GM23338 (cell line): ENCODE results near the gene LRRC19. TPM values are rescaled to one million over a fixed set of nuclear protein-coding genes. Genes with fewer than 3 reads are reported as not detected.

ENCODE experiments used
- ATAC-seq: fragments of 200-7000 bp; cut with Tn5 transposase; 3 replicates; pipeline ENCODE4 v1.9.1; 2020
- DNase-seq: peaks from one replicate; pipeline ENCODE4 v3.0.0-alpha.2; 2015; ENCODE audit warnings: low spot score
- H2AFZ ChIP-seq: fragments of 200-600 bp; sonication (generic); 2 replicates; pipeline ENCODE4 v1.8.0; 2016; ENCODE audit warnings: antibody characterized with exemption, mild to moderate bottlenecking, moderate library complexity
- H3F3A ChIP-seq: fragments of 200-600 bp; sonication (generic); replicated peaks from 2 replicates; pipeline ENCODE4 v1.8.0; 2017; ENCODE audit warnings: antibody characterized with exemption, mixed run types, low read depth
- H3K27ac ChIP-seq: fragments of 200-600 bp; sonication (generic); 2 replicates; pipeline ENCODE4 v1.6.1; 2016; ENCODE audit warnings: low read depth
- H3K27me3 ChIP-seq: fragments of 200-600 bp; sonication (generic); 2 replicates; pipeline ENCODE4 v1.8.0; 2016; ENCODE audit warnings: mild to moderate bottlenecking, mixed run types, moderate library complexity; ENCODE audit not compliant: insufficient read depth
- H3K36me3 ChIP-seq: fragments of 200-600 bp; sonication (generic); 2 replicates; pipeline ENCODE4 v1.8.0; 2016; ENCODE audit warnings: mild to moderate bottlenecking; ENCODE audit not compliant: insufficient read depth
- H3K4me1 ChIP-seq: fragments of 200-600 bp; sonication (generic); 2 replicates; pipeline ENCODE4 v1.8.0; 2016; ENCODE audit warnings: mild to moderate bottlenecking, moderate library complexity; ENCODE audit not compliant: insufficient read depth
- H3K4me2 ChIP-seq: fragments of 200-600 bp; sonication (generic); 2 replicates; pipeline ENCODE4 v1.7.1; 2017; ENCODE audit warnings: mixed run types
- H3K4me3 ChIP-seq: fragments of 200-600 bp; sonication (generic); 2 replicates; pipeline ENCODE4 v1.6.1; 2016; ENCODE audit warnings: mixed run types
- H3K79me2 ChIP-seq: fragments of 200-600 bp; sonication (generic); replicated peaks from 2 replicates; pipeline ENCODE4 v1.8.0; 2017; ENCODE audit warnings: mild to moderate bottlenecking; ENCODE audit not compliant: insufficient read depth
- H3K9me2 ChIP-seq: fragments of 200-600 bp; sonication (generic); 2 replicates; pipeline ENCODE4 v1.8.0; 2017; ENCODE audit not compliant: insufficient read depth
- H4K20me1 ChIP-seq: fragments of 200-600 bp; sonication (generic); replicated peaks from 2 replicates; pipeline ENCODE4 v1.8.0; 2017; ENCODE audit warnings: mild to moderate bottlenecking; ENCODE audit not compliant: insufficient read depth
- H3K27ac Mint-ChIP-seq: 2 replicates; pipeline ENCODE4 v1.8.0; 2020; ENCODE audit warnings: inconsistent platforms, mild to moderate bottlenecking, moderate library complexity, mixed read lengths
- H3K27me3 Mint-ChIP-seq: 3 replicates; pipeline ENCODE4 v1.8.0; 2022; ENCODE audit warnings: low read depth, mild to moderate bottlenecking, moderate library complexity, mixed read lengths, inconsistent platforms; ENCODE audit not compliant: insufficient read depth, poor library complexity
- H3K36me3 Mint-ChIP-seq: 3 replicates; pipeline ENCODE4 v1.8.0; 2021; ENCODE audit warnings: low read depth, mild to moderate bottlenecking, inconsistent platforms, moderate library complexity, mixed read lengths
- H3K4me1 Mint-ChIP-seq: 3 replicates; pipeline ENCODE4 v1.8.0; 2020; ENCODE audit warnings: mild to moderate bottlenecking, inconsistent platforms, mixed read lengths
- H3K4me3 Mint-ChIP-seq: 3 replicates; pipeline ENCODE4 v1.8.0; 2021; ENCODE audit warnings: moderate library complexity, mild to moderate bottlenecking, inconsistent platforms, mixed read lengths
- H3K9me3 Mint-ChIP-seq: 3 replicates; pipeline ENCODE4 v1.8.0; 2020; ENCODE audit warnings: moderate library complexity, mild to moderate bottlenecking, inconsistent platforms, mixed read lengths
- EZH2phosphoT487 ChIP-seq: fragments of 200-600 bp; sonication (generic); IDR thresholded peaks from one replicate; pipeline ENCODE4 v1.8.1; 2018; ENCODE audit warnings: antibody characterized with exemption; ENCODE audit not compliant: unreplicated experiment
- JUNB ChIP-seq: IDR thresholded peaks from one replicate; pipeline ENCODE4 v1.6.1; 2016; ENCODE audit warnings: antibody characterized with exemption; ENCODE audit not compliant: unreplicated experiment
- NANOG ChIP-seq: IDR thresholded peaks from 2 replicates; pipeline ENCODE4 v1.6.1; 2016; ENCODE audit warnings: antibody characterized with exemption, borderline replicate concordance
- POLR2AphosphoS5 ChIP-seq: IDR thresholded peaks from 2 replicates; pipeline ENCODE4 v1.6.1; 2016; ENCODE audit warnings: antibody characterized with exemption, low read depth
- REST ChIP-seq: IDR thresholded peaks from one replicate; pipeline ENCODE4 v1.6.1; 2018; ENCODE audit warnings: antibody characterized with exemption; ENCODE audit not compliant: unreplicated experiment
- polyA plus RNA-seq: library from polyadenylated mRNA; unstranded; fragments of >200 nt; fragmentation: Nextera tagmentation; extraction: Ambion mirVana; gene quantifications from 2 replicates; pipeline ENCODE4 v1.2.1, GENCODE V29; 2016
- total RNA-seq: library from RNA; depleted of rRNA; stranded (reverse); fragments of >200 nt; shearing (Covaris generic); gene quantifications from 2 replicates; pipeline ENCODE4 v1.2.3, GENCODE V29; 2014; rRNA removed

The LRRC19 gene
- total and polyA plus RNA-seq, 2 experiments from 2014 or later, result 0.71 TPM; not detected in 1

- DNase-seq, result peak; percentile 15
- Mint-ChIP-seq H3K27me3 (no peaks in the 10 kb centered on the region), H3K4me1 (peaks cover 17% of the 10 kb centered on the region), H3K4me3 (peak overlapping the region; percentile 87), H3K9me3 (no peaks in the 10 kb centered on the region), H3K27ac (peak overlapping the region; percentile 100), H3K36me3 (peaks cover 5% of the 10 kb centered on the region; the same call in 2 of the 3 replicates)
- no peaks in the 10 kb centered on the region for H3K27me3 ChIP-seq
- H3K36me3 ChIP-seq, result no peaks in the 10 kb centered on the region
- no peaks in the 10 kb centered on the region for H3F3A ChIP-seq
- no peak overlapping the region for H2AFZ ChIP-seq
- H4K20me1 ChIP-seq, result peaks cover 16% of the 10 kb centered on the region; the same call in 1 of the 2 replicates
- H3K4me1 ChIP-seq, result peaks cover 9% of the 10 kb centered on the region; the same call in 1 of the 2 replicates
- peak overlapping the region; percentile 93 for H3K4me2 ChIP-seq
- H3K4me3 ChIP-seq, result peak overlapping the region; percentile 76
- H3K27ac ChIP-seq, result no peak overlapping the region
- TF ChIP-seq EZH2phosphoT487 (no peak), POLR2AphosphoS5 (no peak), REST (no peak), NANOG (no peak), JUNB (no peak)
- peaks cover 63% of the 10 kb centered on the region for H3K79me2 ChIP-seq
- no peaks in the 10 kb centered on the region for H3K9me2 ChIP-seq
- no peak for ATAC-seq
Measured at GRCh38 chr9:26945591-26945990, 59.9 kb downstream of the LRRC19 start.

Other genes with a start within 250 kb of the LRRC19 start
- 47.9 and 57.9 TPM in 2 replicates for gene CAAP1, start 112.9 kb downstream of the LRRC19 start, total RNA-seq
- 56.2 and 59.7 TPM in 2 replicates for gene CAAP1, start 112.9 kb downstream of the LRRC19 start, polyA plus RNA-seq
- 72.1 and 78.3 TPM in 2 replicates for gene PLAA, start 58.4 kb downstream of the LRRC19 start, total RNA-seq
- gene PLAA, start 58.4 kb downstream of the LRRC19 start, polyA plus RNA-seq, result 21.3 and 24.8 TPM in 2 replicates
- 14.1 and 14.6 TPM in 2 replicates for gene IFT74, start 49.3 kb downstream of the LRRC19 start, total RNA-seq
- gene IFT74, start 49.3 kb downstream of the LRRC19 start, polyA plus RNA-seq, result 20.9 and 30.0 TPM in 2 replicates
- 7.9 and 9.4 TPM in 2 replicates for gene TEK, start 103.6 kb upstream of the LRRC19 start, total RNA-seq
- gene TEK, start 103.6 kb upstream of the LRRC19 start, polyA plus RNA-seq, result 1.5 and 1.9 TPM in 2 replicates